Right hindlimb (tissue), 1 donor: ENCODE measurements around the gene FOXP1.

Source experiments
- DNase-seq: peaks from one replicate; pipeline ENCODE4 v3.0.0-alpha.2; 2018

The FOXP1 gene

GRCh38 chr3:71290301-71290700 is 293.2 kb downstream of the FOXP1 start:
- no peak for DNase-seq

- DNase-seq, result no peak
These were observed 295.1 kb downstream of the FOXP1 start for GRCh38 chr3:71288269-71288930.

GRCh38 chr3:71285086-71285485 is 298.4 kb downstream of the FOXP1 start:
- DNase-seq, result no peak

- DNase-seq, result no peak
These were observed 300.6 kb downstream of the FOXP1 start for GRCh38 chr3:71282976-71283375.

- no peak for DNase-seq
These were observed 302.2 kb downstream of the FOXP1 start for GRCh38 chr3:71281280-71281679.

GRCh38 chr3:71277341-71277740 is 306.2 kb downstream of the FOXP1 start:
- DNase-seq, result no peak

GRCh38 chr3:71276531-71276930 is 307.0 kb downstream of the FOXP1 start:
- no peak for DNase-seq

- DNase-seq, result no peak
These were observed 310.1 kb downstream of the FOXP1 start for GRCh38 chr3:71273453-71273852.

GRCh38 chr3:71271596-71271995 is 311.9 kb downstream of the FOXP1 start:
- DNase-seq, result no peak

GRCh38 chr3:71269906-71270305 is 313.6 kb downstream of the FOXP1 start:
- no peak for DNase-seq

- no peak for DNase-seq
These were observed 315.0 kb downstream of the FOXP1 start for GRCh38 chr3:71268462-71268999.

- no peak for DNase-seq
These were observed 316.7 kb downstream of the FOXP1 start for GRCh38 chr3:71266875-71267274.

- DNase-seq, result no peak
These were observed 318.1 kb downstream of the FOXP1 start for GRCh38 chr3:71265365-71265915.

GRCh38 chr3:71264840-71265239 is 318.7 kb downstream of the FOXP1 start:
- DNase-seq, result no peak

- DNase-seq, result no peak
These were observed 320.9 kb downstream of the FOXP1 start for GRCh38 chr3:71262364-71263265.

GRCh38 chr3:71260782-71261181 is 322.7 kb downstream of the FOXP1 start:
- DNase-seq, result no peak

GRCh38 chr3:71258526-71258925 is 325.0 kb downstream of the FOXP1 start:
- DNase-seq, result no peak

- DNase-seq, result no peak
These were observed 325.4 kb downstream of the FOXP1 start for GRCh38 chr3:71258116-71258515.

- DNase-seq, result no peak
These were observed 328.0 kb downstream of the FOXP1 start for GRCh38 chr3:71255498-71255897.

- DNase-seq, result no peak
These were observed 329.1 kb downstream of the FOXP1 start for GRCh38 chr3:71254281-71255057.

GRCh38 chr3:71253169-71253568 is 330.4 kb downstream of the FOXP1 start:
- DNase-seq, result no peak

GRCh38 chr3:71252466-71252865 is 331.1 kb downstream of the FOXP1 start:
- no peak for DNase-seq
